Effector memory CD4-positive, alpha-beta T cell (primary cell): ENCODE data around the gene PODN.

Experiments
- DNase-seq, 3 donors: peaks; one replicate each; pipeline ENCODE4 v3.0.0-alpha.2; 2020
- H3K27ac ChIP-seq: 2 replicates; pipeline ENCODE4 v1.7.0; 2013; ENCODE audit warnings: mild to moderate bottlenecking, low read length, moderate library complexity; ENCODE audit not compliant: insufficient read depth, poor library complexity, severe bottlenecking
- H3K27me3 ChIP-seq: replicated peaks from 2 replicates; pipeline ENCODE4 v1.7.0; 2013; ENCODE audit warnings: mild to moderate bottlenecking, low read length; ENCODE audit not compliant: insufficient read depth, control insufficient read depth, poor library complexity, severe bottlenecking
- H3K36me3 ChIP-seq: 2 replicates; pipeline ENCODE4 v1.7.0; 2013; ENCODE audit warnings: mild to moderate bottlenecking, low read length, moderate library complexity; ENCODE audit not compliant: control insufficient read depth, insufficient read depth
- H3K4me1 ChIP-seq: 2 replicates; pipeline ENCODE4 v1.7.0; 2013; ENCODE audit warnings: low read length, mild to moderate bottlenecking; ENCODE audit not compliant: control insufficient read depth, insufficient read depth, poor library complexity, severe bottlenecking
- H3K4me3 ChIP-seq: 2 replicates; pipeline ENCODE4 v1.7.0; 2013; ENCODE audit warnings: low read length, low read depth, mild to moderate bottlenecking; ENCODE audit not compliant: insufficient read depth, poor library complexity, severe bottlenecking
- H3K9me3 ChIP-seq: 2 replicates; pipeline ENCODE4 v1.7.0; 2013; ENCODE audit warnings: mild to moderate bottlenecking, low read length, moderate library complexity; ENCODE audit not compliant: control insufficient read depth

Gene PODN

DNA sequence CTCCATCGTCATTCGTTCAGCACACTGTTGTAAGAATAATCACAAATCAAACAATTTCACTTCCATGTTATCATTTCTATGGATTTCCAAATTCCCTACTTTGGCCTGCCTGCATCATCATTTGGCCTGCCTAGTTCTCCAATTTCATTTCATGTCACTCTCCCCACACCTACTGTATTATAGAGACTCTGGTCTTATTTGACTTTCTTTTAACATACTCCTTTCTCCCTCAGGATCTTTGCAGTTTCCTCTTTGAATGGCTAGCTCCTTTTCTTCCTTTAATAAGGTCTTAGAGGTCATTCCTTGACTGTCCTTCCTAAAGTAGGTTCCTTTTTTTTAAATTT, 36.3 kb upstream of the PODN start:
- Histone ChIP-seq H3K9me3 (no peaks in the 10 kb centered on the region), H3K27ac (no peak overlapping the region), H3K4me3 (no peak overlapping the region), H3K4me1 (no peaks in the 10 kb centered on the region), H3K27me3 (no peaks in the 10 kb centered on the region), H3K36me3 (peaks cover 8% of the 10 kb centered on the region)
- DNase-seq = no peak

DNA sequence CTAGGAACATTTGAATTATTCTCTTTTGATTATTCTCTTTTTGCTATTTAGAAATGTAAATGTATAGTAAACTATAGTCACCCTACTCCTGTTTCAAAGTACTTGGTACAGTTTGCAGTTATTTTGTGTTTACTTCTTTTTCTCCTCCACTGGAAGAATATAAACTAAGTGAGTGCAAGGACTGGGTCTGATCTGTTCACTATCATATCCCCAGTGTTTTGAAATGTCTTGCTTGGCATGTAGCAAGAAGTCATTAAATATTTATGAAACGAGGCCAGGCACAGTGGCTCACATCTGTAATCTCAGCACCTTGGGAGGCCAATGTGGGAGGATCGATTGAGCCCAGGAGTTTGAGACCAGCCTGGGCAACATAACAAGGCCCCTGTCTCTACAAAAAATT, 35.8 kb upstream of the PODN start:
- Histone ChIP-seq H3K36me3 (peaks cover 8% of the 10 kb centered on the region), H3K27me3 (no peaks in the 10 kb centered on the region), H3K9me3 (no peaks in the 10 kb centered on the region), H3K27ac (no peak overlapping the region), H3K4me1 (no peaks in the 10 kb centered on the region), H3K4me3 (no peak overlapping the region)
- no peak for DNase-seq

DNA sequence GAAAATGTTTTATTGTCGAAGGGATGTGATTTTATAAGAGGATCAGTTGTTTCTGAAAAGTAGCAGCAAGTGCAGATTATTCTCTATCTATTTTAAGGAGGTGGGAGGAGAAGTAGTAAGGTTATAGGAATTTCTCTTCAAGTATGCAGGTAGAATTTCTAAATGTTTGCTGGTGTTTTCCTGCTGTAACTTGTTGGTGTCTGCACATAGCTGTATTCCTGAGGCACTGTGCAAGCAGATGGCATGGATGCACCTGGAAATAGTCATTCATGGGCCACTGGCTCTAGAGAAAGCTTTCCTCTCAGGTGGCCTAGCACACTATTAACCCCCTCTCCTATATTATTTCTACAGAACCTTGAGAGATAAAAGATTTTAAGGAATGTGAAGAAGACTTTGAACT, 30.3 kb upstream of the PODN start:
- no peak overlapping the region for H3K27ac ChIP-seq
- DNase-seq = no peak

DNA sequence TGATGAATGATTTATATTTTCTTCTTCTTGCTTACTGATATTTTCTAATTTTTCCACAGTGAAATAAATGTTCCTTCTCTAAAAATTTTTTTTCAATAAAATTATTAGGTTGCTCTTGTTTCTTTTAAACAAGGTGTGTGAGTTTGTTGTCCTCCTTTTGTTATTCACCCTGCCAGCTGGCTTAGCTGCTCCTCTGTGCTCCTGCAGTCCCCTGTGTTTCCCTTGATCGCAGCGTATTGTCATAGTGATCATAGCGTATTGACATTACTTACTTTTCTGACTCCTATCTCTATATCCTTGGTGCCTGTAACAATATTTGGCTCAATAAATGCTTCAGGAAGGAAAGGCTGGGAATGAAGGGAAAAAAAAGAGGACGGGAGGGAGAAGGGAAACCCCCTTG, 24.9 kb upstream of the PODN start:
- no peak for DNase-seq
- no peak overlapping the region for H3K27ac ChIP-seq
- no peak overlapping the region for H3K4me3 ChIP-seq
- H3K4me1 ChIP-seq = no peaks in the 10 kb centered on the region
- peaks cover 24% of the 10 kb centered on the region for H3K36me3 ChIP-seq
- no peaks in the 10 kb centered on the region for H3K27me3 ChIP-seq
- H3K9me3 ChIP-seq = no peaks in the 10 kb centered on the region

More for the DNA sequence above, 30.3 kb upstream of the PODN start:
- Histone ChIP-seq H3K4me3 (no peak overlapping the region), H3K27me3 (no peaks in the 10 kb centered on the region), H3K36me3 (peaks cover 18% of the 10 kb centered on the region), H3K4me1 (no peaks in the 10 kb centered on the region), H3K9me3 (no peaks in the 10 kb centered on the region)

DNA sequence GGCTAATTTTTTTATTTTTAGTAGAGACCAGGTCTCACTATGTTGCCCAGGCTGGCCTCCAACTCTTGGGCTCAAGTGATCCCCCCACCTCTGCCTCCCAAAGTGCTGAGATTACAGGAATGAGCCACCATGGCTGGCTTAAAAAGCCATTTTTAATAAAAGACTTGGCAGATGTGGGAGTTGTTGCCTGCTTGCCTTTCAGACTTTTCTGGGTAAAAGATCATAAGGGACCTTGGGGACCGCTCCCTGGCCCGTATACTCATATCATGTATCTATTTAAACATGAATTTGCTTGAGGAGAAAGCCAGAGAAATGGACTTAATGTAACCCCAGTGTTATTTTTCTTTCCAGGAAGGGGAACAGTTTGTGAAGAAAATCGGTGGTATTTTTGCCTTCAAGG, 23.4 kb upstream of the PODN start:
- Histone ChIP-seq H3K36me3 (peaks cover 26% of the 10 kb centered on the region), H3K27ac (no peak overlapping the region), H3K27me3 (no peaks in the 10 kb centered on the region), H3K4me1 (no peaks in the 10 kb centered on the region), H3K9me3 (no peaks in the 10 kb centered on the region), H3K4me3 (no peak overlapping the region)
- DNase-seq = no peak

DNA sequence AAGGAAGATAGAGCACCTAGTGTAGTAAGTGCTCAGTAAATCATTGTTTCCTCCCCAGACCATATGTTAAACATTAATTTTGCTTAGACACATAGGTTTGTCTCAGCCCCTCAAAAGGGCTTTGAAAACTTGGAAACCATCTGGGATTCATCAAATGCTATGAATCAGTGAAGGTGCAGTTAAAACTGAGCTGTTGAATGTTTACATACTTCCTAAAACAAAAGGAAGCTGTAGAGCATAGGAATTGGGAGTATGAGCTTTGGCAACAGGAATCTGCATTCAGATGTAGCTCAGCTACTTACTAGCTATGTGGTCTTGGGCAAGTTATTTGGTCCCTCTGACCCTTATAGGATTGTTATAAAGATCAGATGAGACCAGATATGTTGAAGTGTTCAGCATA, 18.7 kb upstream of the PODN start:
- no peaks in the 10 kb centered on the region for H3K9me3 ChIP-seq
- H3K4me3 ChIP-seq = no peak overlapping the region
- no peaks in the 10 kb centered on the region for H3K27me3 ChIP-seq
- peaks cover 37% of the 10 kb centered on the region for H3K36me3 ChIP-seq
- H3K27ac ChIP-seq = no peak overlapping the region
- DNase-seq = no peak
- no peaks in the 10 kb centered on the region for H3K4me1 ChIP-seq

DNA sequence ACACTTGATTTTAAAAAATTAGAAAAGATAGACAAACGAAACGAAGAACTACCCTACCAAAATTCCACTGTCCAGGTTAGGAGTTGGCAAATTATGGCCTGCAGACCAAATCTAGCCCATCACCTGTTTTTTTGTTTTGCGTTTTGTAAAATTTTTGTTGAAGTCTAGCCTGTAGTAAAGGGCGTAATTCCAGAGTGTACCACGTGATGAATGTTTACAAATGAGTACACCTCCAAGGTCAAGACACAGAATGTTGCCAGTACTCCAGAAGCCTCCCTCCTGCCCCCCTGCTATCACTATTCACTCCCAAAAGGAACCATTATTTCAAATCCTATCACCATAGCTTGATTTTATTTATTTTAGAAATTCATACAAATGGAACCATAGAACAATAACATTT, 17.1 kb upstream of the PODN start:
- DNase-seq = no peak
- H3K27ac ChIP-seq = no peak overlapping the region
- H3K9me3 ChIP-seq = no peaks in the 10 kb centered on the region
- H3K4me3 ChIP-seq = no peak overlapping the region
- H3K36me3 ChIP-seq = peaks cover 32% of the 10 kb centered on the region
- H3K27me3 ChIP-seq = no peaks in the 10 kb centered on the region
- H3K4me1 ChIP-seq = no peaks in the 10 kb centered on the region

DNA sequence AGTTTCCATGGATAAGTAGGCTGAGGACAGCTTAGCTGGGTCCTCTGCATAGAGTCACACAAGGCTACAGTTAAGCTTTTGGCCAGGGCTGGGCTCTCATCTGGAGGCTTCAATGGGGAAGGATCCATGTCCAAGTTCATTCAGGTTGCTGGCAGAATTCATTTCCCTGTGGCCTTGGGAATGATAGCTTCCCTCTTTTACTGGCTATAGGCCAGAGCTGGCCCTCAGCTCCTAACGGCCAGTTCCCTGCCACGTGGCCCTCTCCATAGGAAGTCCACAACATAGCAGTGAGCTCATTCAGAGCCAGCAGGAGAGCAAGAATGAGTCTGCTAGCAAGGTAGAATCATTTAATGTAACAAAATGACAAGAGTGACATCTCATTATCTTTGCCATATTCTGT, 15.1 kb upstream of the PODN start:
- H3K4me3 ChIP-seq = no peak overlapping the region
- H3K27ac ChIP-seq = no peak overlapping the region
- peaks cover 30% of the 10 kb centered on the region for H3K36me3 ChIP-seq
- no peaks in the 10 kb centered on the region for H3K27me3 ChIP-seq
- DNase-seq = no peak
- H3K9me3 ChIP-seq = no peaks in the 10 kb centered on the region
- H3K4me1 ChIP-seq = no peaks in the 10 kb centered on the region

DNA sequence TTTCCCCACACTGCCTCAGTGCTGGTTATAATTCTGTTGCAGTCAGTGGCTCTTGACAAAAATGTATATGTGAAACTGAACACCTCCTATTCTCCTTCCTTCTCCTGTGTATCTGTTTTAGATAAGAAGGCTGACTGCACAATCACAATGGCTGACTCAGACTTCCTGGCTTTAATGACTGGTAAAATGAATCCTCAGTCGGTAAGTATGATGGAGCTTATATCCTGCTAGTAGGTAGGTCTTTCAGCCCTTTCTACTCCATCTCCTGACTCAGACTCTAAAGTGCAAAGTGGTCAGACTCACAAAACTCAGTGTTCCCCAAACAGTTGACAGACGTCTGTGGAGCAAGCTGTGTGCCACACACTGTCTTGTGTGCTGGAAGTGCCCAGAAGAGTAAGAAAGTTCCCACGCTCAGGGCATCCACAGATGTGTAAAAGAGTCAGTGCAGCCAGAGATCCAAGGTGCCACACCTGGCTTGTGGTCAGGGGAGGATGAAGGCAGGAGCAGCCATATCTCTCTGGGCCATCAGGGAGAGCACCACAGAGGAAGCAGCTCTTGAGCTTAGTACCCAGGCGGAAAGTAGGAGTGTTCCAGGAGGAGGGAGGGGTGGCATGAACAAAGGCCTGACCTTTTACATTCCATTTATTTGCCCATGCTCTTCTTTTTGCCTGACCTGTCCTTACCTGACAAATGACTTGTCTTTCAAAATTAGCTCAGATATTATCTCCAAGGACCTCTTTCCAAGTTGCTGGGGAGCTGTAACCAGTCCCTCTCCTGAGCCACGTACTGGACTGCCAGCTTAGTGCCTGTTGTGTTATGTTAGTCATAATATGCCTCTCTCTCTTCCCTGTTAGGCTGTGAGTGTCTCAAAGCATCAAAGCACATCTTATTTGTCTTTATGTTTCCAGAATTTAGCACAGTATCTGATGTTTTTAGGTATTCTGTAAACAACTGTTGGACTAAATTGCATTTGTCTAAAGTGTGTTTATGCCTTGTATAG, 14.0 kb upstream of the PODN start:
- no peaks in the 10 kb centered on the region for H3K4me1 ChIP-seq
- no peak for DNase-seq
- H3K36me3 ChIP-seq = peaks cover 27% of the 10 kb centered on the region
- no peak overlapping the region for H3K4me3 ChIP-seq
- H3K27ac ChIP-seq = no peak overlapping the region
- no peaks in the 10 kb centered on the region for H3K9me3 ChIP-seq
- no peaks in the 10 kb centered on the region for H3K27me3 ChIP-seq

DNA sequence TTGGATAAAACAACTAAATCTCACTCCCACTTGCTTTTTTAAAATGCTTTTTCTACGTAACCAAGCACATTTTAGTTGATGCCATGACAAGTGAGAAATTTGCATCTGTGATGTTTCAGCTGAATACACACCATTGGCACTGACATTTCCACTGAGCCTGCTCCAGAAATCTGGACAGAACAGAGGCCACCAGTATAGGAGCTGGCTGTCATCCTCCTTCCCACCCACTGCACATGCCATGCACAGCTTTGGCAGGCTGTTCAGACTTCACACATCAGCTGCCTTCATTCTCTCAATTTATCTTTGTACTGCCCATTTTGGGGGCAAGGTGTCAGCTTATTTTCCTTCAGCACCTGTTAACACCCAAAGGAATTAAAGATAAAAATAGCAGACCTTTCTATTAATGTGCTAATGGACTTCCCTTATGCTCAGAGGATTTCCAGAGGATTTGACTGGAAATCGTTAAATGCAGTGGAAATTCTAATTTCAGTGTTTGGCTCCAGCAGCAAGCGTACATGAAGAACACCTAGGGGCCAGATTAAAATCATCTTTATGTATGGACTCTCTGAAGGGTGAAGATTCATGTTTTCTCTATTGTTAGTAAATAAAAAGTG, 12.9 kb upstream of the PODN start:
- H3K27me3 ChIP-seq = no peaks in the 10 kb centered on the region
- H3K36me3 ChIP-seq = peaks cover 27% of the 10 kb centered on the region
- no peak overlapping the region for H3K27ac ChIP-seq
- H3K9me3 ChIP-seq = no peaks in the 10 kb centered on the region
- H3K4me3 ChIP-seq = no peak overlapping the region
- H3K4me1 ChIP-seq = no peaks in the 10 kb centered on the region
- no peak for DNase-seq
